SK-N-MC (cell line): ENCODE results near the gene PRX.

Experiments
- DNase-seq: peaks from one replicate; pipeline ENCODE4 v3.0.0-alpha.2; 2011; ENCODE audit warnings: low read depth, low spot score
- H3K27ac ChIP-seq: fragments of 200-600 bp; sonication (generic); 2 replicates; pipeline ENCODE4 v1.5.1; 2016; ENCODE audit warnings: mixed run types
- H3K36me3 ChIP-seq: fragments of 200-600 bp; sonication (generic); 2 replicates; pipeline ENCODE4 v1.6.1; 2017; ENCODE audit warnings: antibody characterized with exemption, low read length, mixed read lengths; ENCODE audit not compliant: insufficient read depth
- H3K4me3 ChIP-seq: fragments of 200-600 bp; sonication (generic); 2 replicates; pipeline ENCODE4 v1.5.1; 2016
- H3K9ac ChIP-seq: fragments of 200-600 bp; sonication (generic); 2 replicates; pipeline ENCODE4 v1.8.0; 2017; ENCODE audit warnings: mixed run types, mixed read lengths; ENCODE audit not compliant: insufficient read length
- H3K9me3 ChIP-seq: fragments of 200-600 bp; sonication (generic); 2 replicates; pipeline ENCODE4 v1.6.1; 2017; ENCODE audit warnings: low read depth, mild to moderate bottlenecking, antibody characterized with exemption, low read length, moderate library complexity, mixed read lengths
- EZH2 ChIP-seq: fragments of 200-600 bp; sonication (generic); IDR thresholded peaks from one replicate; pipeline ENCODE4 v1.6.1; 2017; ENCODE audit warnings: antibody characterized with exemption
- FOXP2 ChIP-seq: optimal IDR thresholded peaks from 2 replicates; pipeline ENCODE3; 2011; ENCODE audit warnings: mild to moderate bottlenecking, moderate library complexity; ENCODE audit not compliant: insufficient read depth; ENCODE audit errors: extremely low read length, control extremely low read depth
- POLR2AphosphoS5 ChIP-seq: IDR thresholded peaks from 2 replicates; pipeline ENCODE4 v1.6.1; 2012; ENCODE audit warnings: mild to moderate bottlenecking, low read depth, low read length, borderline replicate concordance

PRX gene

GRCh38 chr19:40452016-40452415 lies 38.8 kb upstream of the PRX start:
- no peaks in the 10 kb centered on the region for H3K9me3 ChIP-seq
- no peak overlapping the region for H3K4me3 ChIP-seq
- DNase-seq = no peak
- H3K9ac ChIP-seq = no peak overlapping the region
- H3K27ac ChIP-seq = no peak overlapping the region
- TF ChIP-seq POLR2AphosphoS5 (no peak), EZH2 (no peak)
- H3K36me3 ChIP-seq = no peaks in the 10 kb centered on the region

GRCh38 chr19:40450664-40451063 lies 37.5 kb upstream of the PRX start:
- Histone ChIP-seq H3K9me3 (no peaks in the 10 kb centered on the region), H3K4me3 (no peak overlapping the region), H3K27ac (no peak overlapping the region), H3K36me3 (no peaks in the 10 kb centered on the region), H3K9ac (no peak overlapping the region)
- no peak for DNase-seq
- TF ChIP-seq EZH2 (no peak), POLR2AphosphoS5 (no peak), FOXP2 (no peak)

- Histone ChIP-seq H3K36me3 (no peaks in the 10 kb centered on the region), H3K4me3 (no peak overlapping the region)
- DNase-seq = no peak
Observed at GRCh38 chr19:40449506-40449905, 36.3 kb upstream of the PRX start.

GRCh38 chr19:40446263-40446784 lies 33.1 kb upstream of the PRX start:
- Histone ChIP-seq H3K9ac (no peak overlapping the region), H3K4me3 (no peak overlapping the region), H3K36me3 (peaks cover 10% of the 10 kb centered on the region), H3K27ac (no peak overlapping the region), H3K9me3 (no peaks in the 10 kb centered on the region)
- TF ChIP-seq POLR2AphosphoS5 (no peak), FOXP2 (no peak), EZH2 (no peak)
- no peak for DNase-seq

More at GRCh38 chr19:40449506-40449905, 36.3 kb upstream of the PRX start:
- TF ChIP-seq FOXP2 (no peak), EZH2 (no peak), POLR2AphosphoS5 (no peak)
- H3K9me3 ChIP-seq = no peaks in the 10 kb centered on the region
- no peak overlapping the region for H3K27ac ChIP-seq
- no peak overlapping the region for H3K9ac ChIP-seq

GRCh38 chr19:40445780-40446262 lies 32.6 kb upstream of the PRX start:
- Histone ChIP-seq H3K9me3 (no peaks in the 10 kb centered on the region), H3K27ac (no peak overlapping the region), H3K36me3 (peaks cover 15% of the 10 kb centered on the region), H3K9ac (no peak overlapping the region), H3K4me3 (no peak overlapping the region)
- no peak for TF ChIP-seq POLR2AphosphoS5
- TF ChIP-seq FOXP2 = no peak
- no peak for TF ChIP-seq EZH2
- DNase-seq = no peak

- peak overlapping the region; percentile 74 for H3K9ac ChIP-seq
- peak overlapping the region; percentile 85 for H3K27ac ChIP-seq
- peaks cover 21% of the 10 kb centered on the region for H3K36me3 ChIP-seq
- H3K9me3 ChIP-seq = no peaks in the 10 kb centered on the region
- TF ChIP-seq FOXP2 = no peak
- TF ChIP-seq EZH2 = no peak
- peak; percentile 73 for TF ChIP-seq POLR2AphosphoS5
- H3K4me3 ChIP-seq = peak overlapping the region; percentile 100
- no peak for DNase-seq
Observed at GRCh38 chr19:40444825-40445312, 31.7 kb upstream of the PRX start.

- Histone ChIP-seq H3K27ac (peak within 1 kb of the TSS; percentile 98), H3K9ac (peak within 1 kb of the TSS; percentile 95), H3K4me3 (peak within 1 kb of the TSS; percentile 100), H3K9me3 (no peaks in the 10 kb centered on the region), H3K36me3 (peaks cover 21% of the 10 kb centered on the region)
- peak; percentile 69 for DNase-seq
- TF ChIP-seq POLR2AphosphoS5 (peak; percentile 87; the same call in 1 of the 2 replicates), FOXP2 (peak; percentile 43), EZH2 (no peak)
Observed at GRCh38 chr19:40444000-40444824, 31.0 kb upstream of the PRX start, which contains the start of gene SERTAD3. Gene SERTAD3, minus strand, starts transcription at chr19:40444335. Its CDS starts 2,255 bp downstream, at chr19:40442080.

GRCh38 chr19:40443131-40443999 lies 30.2 kb upstream of the PRX start:
- peak overlapping the region; percentile 98 for H3K27ac ChIP-seq

More at GRCh38 chr19:40443131-40443999, 30.2 kb upstream of the PRX start:
- Histone ChIP-seq H3K36me3 (peaks cover 21% of the 10 kb centered on the region), H3K9me3 (no peaks in the 10 kb centered on the region), H3K9ac (peak overlapping the region; percentile 95), H3K4me3 (peak overlapping the region; percentile 100)
- DNase-seq = peak; percentile 97
- TF ChIP-seq POLR2AphosphoS5 = peak; percentile 83
- no peak for TF ChIP-seq FOXP2
